HL-60 (cell line): ENCODE results near the gene VPS13D.

ENCODE experiments used
- DNase-seq, 2 experiments: peaks; one replicate each; pipeline ENCODE4 v3.0.0-alpha.2; 2010 to 2020; ENCODE audit warnings: low read depth in 1 of 2, low spot score in 1 of 2
- H3K27ac ChIP-seq: fragments of 250-450 bp; sonication (Bioruptor Pico); replicated peaks from 2 replicates; pipeline ENCODE4 v1.5.1; 2020; ENCODE audit warnings: mild to moderate bottlenecking, moderate library complexity
- H3K27me3 ChIP-seq: fragments of 250-450 bp; sonication (Bioruptor Pico); 2 replicates; pipeline ENCODE4 v1.5.1; 2021; ENCODE audit warnings: mild to moderate bottlenecking, moderate library complexity; ENCODE audit not compliant: insufficient read depth, poor library complexity, severe bottlenecking
- H3K4me3 ChIP-seq: replicated peaks from 2 replicates; pipeline ENCODE4 v1.5.1; 2011; ENCODE audit warnings: mild to moderate bottlenecking, control low read depth, low read length; ENCODE audit not compliant: insufficient read depth
- CTCF ChIP-seq: IDR thresholded peaks from one replicate; pipeline ENCODE4 v1.5.1; 2011; ENCODE audit warnings: low read length, control low read depth, inconsistent platforms; ENCODE audit not compliant: insufficient read depth
- GABPA ChIP-seq: IDR thresholded peaks from 2 replicates; pipeline ENCODE4 v1.6.1; 2012; ENCODE audit warnings: low read depth
- POLR2AphosphoS5 ChIP-seq: IDR thresholded peaks from 2 replicates; pipeline ENCODE4 v1.6.1; 2012; ENCODE audit warnings: low read depth
- REST ChIP-seq: IDR thresholded peaks from 2 replicates; pipeline ENCODE4 v1.6.1; 2012; ENCODE audit warnings: low read depth; ENCODE audit not compliant: insufficient replicate concordance
- SPI1 ChIP-seq: IDR thresholded peaks from 2 replicates; pipeline ENCODE4 v1.6.1; 2012; ENCODE audit warnings: low read depth, mild to moderate bottlenecking, borderline replicate concordance

The VPS13D gene

GRCh38 chr1:12246584-12246983 lies 16.8 kb downstream of the VPS13D start:
- no peaks in the 10 kb centered on the region for H3K27me3 ChIP-seq
- no peak for DNase-seq
- no peak overlapping the region for H3K27ac ChIP-seq
- no peak overlapping the region for H3K4me3 ChIP-seq
- TF ChIP-seq SPI1 (no peak), REST (no peak), POLR2AphosphoS5 (no peak), GABPA (no peak), CTCF (no peak)

- DNase-seq = no peak
- H3K4me3 ChIP-seq = no peak overlapping the region
- TF ChIP-seq CTCF = no peak
- TF ChIP-seq SPI1 = no peak
- H3K27ac ChIP-seq = no peak overlapping the region
- H3K27me3 ChIP-seq = no peaks in the 10 kb centered on the region
Measured at GRCh38 chr1:12249181-12249580, 19.4 kb downstream of the VPS13D start.

- H3K4me3 ChIP-seq = no peak overlapping the region
- H3K27ac ChIP-seq = no peak overlapping the region
- H3K27me3 ChIP-seq = no peaks in the 10 kb centered on the region
- TF ChIP-seq SPI1 (no peak), REST (no peak), CTCF (no peak), GABPA (no peak), POLR2AphosphoS5 (no peak)
- DNase-seq = no peak
Measured at GRCh38 chr1:12249748-12250147, 19.9 kb downstream of the VPS13D start.

- H3K27me3 ChIP-seq = no peaks in the 10 kb centered on the region
- DNase-seq = no peak
Measured at GRCh38 chr1:12251442-12251841, 21.6 kb downstream of the VPS13D start.

More at GRCh38 chr1:12251442-12251841, 21.6 kb downstream of the VPS13D start:
- TF ChIP-seq REST (no peak), CTCF (no peak), SPI1 (no peak), POLR2AphosphoS5 (no peak), GABPA (no peak)
- no peak overlapping the region for H3K27ac ChIP-seq
- no peak overlapping the region for H3K4me3 ChIP-seq
